ENCODE data around the gene LOX.

The LOX gene

DNA sequence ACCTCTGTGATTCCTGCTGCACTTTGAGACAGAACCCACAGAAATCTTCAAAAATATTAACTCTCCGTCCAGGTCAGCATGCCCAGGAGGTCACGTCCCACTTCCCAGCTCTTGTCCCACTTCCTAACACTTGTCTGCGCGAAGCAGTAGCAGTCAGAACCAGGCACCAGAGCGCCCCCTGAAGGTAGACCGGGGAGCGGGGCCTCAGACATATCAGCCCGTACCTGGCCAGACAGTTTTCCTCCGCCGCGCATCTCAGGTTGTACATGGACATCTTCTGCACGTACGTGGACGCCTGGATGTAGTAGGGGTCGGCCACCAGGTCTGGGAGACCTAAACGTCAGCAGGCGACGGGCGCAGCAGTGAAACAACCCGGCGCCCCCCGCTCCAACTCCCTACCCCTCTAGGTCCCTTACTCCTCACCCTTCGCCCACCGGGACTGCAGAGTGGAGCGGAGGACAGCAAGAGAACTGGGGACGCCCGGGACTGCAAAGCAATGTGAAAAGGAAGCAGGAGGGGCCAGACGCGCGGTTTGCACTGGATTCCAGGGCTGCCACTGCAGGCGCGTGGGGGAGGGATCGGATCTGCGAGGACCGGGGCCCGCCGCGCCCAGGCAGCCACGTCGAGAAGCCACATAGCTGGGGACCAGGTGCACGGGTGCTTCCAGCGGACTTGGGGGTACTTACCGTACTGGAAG, 1.2 kb downstream of the LOX start:
- DNase-seq (ENCODE audit: low spot score), result peak; percentile 51
- in situ Hi-C loops (cut with MboI; ENCODE audit: low pct_unique_long_range_greater_than_20kb, low sequenced_read_pairs, unreplicated experiment), result no loop called here
- TF ChIP-seq, protein P1, sequence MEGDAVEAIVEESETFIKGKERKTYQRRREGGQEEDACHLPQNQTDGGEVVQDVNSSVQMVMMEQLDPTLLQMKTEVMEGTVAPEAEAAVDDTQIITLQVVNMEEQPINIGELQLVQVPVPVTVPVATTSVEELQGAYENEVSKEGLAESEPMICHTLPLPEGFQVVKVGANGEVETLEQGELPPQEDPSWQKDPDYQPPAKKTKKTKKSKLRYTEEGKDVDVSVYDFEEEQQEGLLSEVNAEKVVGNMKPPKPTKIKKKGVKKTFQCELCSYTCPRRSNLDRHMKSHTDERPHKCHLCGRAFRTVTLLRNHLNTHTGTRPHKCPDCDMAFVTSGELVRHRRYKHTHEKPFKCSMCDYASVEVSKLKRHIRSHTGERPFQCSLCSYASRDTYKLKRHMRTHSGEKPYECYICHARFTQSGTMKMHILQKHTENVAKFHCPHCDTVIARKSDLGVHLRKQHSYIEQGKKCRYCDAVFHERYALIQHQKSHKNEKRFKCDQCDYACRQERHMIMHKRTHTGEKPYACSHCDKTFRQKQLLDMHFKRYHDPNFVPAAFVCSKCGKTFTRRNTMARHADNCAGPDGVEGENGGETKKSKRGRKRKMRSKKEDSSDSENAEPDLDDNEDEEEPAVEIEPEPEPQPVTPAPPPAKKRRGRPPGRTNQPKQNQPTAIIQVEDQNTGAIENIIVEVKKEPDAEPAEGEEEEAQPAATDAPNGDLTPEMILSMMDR (IDR thresholded peaks at IDR 0.05; ENCODE audit: extremely low read depth, insufficient read depth, missing control alignments), result peak; percentile 85

DNA sequence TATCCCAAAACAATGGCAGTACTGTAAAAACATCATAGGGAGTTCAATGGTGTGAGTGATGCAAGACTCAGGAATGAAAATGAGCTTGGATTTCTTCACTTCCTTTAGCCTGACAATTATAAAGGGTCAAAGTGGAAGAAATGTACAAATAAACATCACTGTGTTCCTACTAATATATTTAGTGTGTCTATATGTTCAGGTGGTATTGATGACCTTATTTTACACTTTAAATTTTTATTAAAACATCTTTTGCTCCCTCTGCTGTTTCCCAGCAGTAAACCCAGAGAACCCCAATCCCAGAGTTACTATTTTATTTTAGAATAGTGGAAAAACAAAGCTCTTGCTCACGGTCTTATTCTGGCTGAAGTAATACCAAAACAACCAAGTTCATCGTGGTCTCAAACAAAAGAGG, 2.0 kb downstream of the LOX start:
- DNase-seq (ENCODE audit: low spot score), result peak; percentile 12
- in situ Hi-C loops (cut with MboI; ENCODE audit: low pct_unique_long_range_greater_than_20kb, low sequenced_read_pairs, unreplicated experiment), result no loop called here
- TF ChIP-seq, protein P1 (IDR thresholded peaks at IDR 0.05; ENCODE audit: extremely low read depth, insufficient read depth, missing control alignments), result no peak

DNA sequence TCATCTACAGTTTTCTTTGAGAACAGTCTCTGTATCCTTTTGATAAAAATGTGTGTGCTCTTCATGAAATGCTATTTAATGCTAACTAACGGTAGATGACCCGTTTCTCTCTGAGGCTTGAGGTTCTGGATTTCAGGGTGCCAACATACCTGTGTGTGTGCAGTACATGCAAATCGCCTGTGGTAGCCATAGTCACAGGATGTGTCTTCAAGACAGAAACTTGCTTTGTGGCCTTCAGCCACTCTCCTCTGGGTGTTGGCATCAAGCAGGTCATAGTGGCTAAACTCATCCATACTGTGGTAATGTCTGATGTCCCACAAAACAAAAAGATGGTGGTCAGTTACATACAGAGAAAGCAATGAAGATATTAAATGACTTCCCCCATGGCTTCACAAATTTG, 4.2 kb downstream of the LOX start:
- no peak for DNase-seq (ENCODE audit: low spot score)
- TF ChIP-seq, protein P1 (IDR thresholded peaks at IDR 0.05; ENCODE audit: extremely low read depth, insufficient read depth, missing control alignments), result no peak
- in situ Hi-C loops (cut with MboI; ENCODE audit: low pct_unique_long_range_greater_than_20kb, low sequenced_read_pairs, unreplicated experiment), result no loop called here

DNA sequence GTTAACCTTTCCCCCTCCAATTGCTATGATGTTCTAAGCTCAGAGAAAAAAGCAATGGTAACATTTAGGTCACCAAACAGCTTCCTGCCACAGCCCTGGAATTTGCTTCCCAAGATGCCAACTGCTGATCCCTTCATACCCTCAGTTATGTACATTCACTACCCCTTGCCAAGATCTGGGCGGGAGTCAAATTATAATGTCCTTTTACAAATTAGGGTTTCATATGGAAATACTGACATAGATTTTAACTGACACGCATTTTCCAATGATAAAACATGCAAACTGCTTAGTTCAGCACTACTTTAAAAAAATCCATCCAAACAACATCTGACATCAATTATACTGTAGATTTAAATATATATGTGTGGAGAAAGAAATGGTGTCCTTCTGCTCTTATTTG, 5.0 kb downstream of the LOX start:
- TF ChIP-seq, protein P1 (IDR thresholded peaks at IDR 0.05; ENCODE audit: extremely low read depth, insufficient read depth, missing control alignments), result no peak
- in situ Hi-C loops (cut with MboI; ENCODE audit: low pct_unique_long_range_greater_than_20kb, low sequenced_read_pairs, unreplicated experiment), result no loop called here
- no peak for DNase-seq (ENCODE audit: low spot score)

DNA sequence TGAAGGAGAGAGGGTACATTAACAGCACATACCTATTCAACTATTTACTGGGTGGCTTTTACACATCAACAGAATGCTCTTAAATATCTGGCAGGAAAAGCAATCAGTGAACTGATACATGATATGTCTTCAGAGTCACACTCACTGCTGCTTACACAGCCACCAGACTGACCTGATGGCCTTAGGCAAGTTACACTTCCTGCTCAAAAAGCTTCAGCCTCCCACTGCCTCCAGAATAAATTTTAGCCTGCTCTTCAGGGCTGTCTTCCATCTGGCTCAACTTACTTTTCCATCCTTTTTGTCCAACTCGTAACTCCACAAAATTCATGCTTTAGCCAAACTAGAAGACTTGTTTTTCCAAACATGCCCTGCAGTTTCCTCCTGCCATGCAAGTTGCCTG, 10.7 kb downstream of the LOX start:
- in situ Hi-C loops (cut with MboI; ENCODE audit: low pct_unique_long_range_greater_than_20kb, low sequenced_read_pairs, unreplicated experiment), result no loop called here
- TF ChIP-seq, protein P1 (IDR thresholded peaks at IDR 0.05; ENCODE audit: extremely low read depth, insufficient read depth, missing control alignments), result no peak

DNA sequence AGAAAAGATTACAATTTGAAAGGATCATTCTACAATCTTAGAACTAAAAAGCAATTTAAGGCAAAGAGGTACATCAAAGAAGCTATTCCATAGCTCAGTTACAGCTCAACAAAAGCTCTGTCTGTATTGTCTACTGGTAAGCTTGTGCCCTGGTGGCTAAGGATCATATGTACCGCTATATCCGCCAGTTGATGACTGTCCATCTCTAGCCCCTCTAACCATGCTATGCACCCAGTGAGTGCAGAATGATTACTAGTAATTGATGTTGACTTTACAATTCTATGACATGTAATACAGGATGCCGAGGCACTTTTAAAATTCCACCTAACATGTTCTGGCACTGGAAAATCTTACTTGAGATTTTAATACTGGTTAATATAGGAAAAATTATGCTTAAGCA, 13.1 kb downstream of the LOX start:
- in situ Hi-C loops (cut with MboI; ENCODE audit: low pct_unique_long_range_greater_than_20kb, low sequenced_read_pairs, unreplicated experiment), result no loop called here
- TF ChIP-seq, protein P1 (IDR thresholded peaks at IDR 0.05; ENCODE audit: extremely low read depth, insufficient read depth, missing control alignments), result no peak
- DNase-seq (ENCODE audit: low spot score), result no peak

More for the DNA sequence above, 10.7 kb downstream of the LOX start:
- DNase-seq (ENCODE audit: low spot score), result no peak
